H1 (cell line): ENCODE results near the gene SPATS2.

ENCODE experiments used
- ATF3 ChIP-seq: IDR thresholded peaks from 2 replicates; pipeline ENCODE4 v1.6.1; 2011; ENCODE audit warnings: low read depth, mild to moderate bottlenecking, low read length; ENCODE audit not compliant: insufficient read depth
- POLR2AphosphoS5 ChIP-seq: IDR thresholded peaks from 2 replicates; pipeline ENCODE4 v1.6.1; 2011; ENCODE audit warnings: low read depth, low read length
- RFX5 ChIP-seq: IDR thresholded peaks from 2 replicates; pipeline ENCODE4 v1.6.1; 2011; ENCODE audit warnings: low read depth, low read length, improper control_type of control experiment, borderline replicate concordance
- SIX5 ChIP-seq: IDR thresholded peaks from 2 replicates; pipeline ENCODE4 v1.6.1; 2011; ENCODE audit warnings: mild to moderate bottlenecking, low read depth, low read length
- SP1 ChIP-seq: IDR thresholded peaks from 2 replicates; pipeline ENCODE4 v1.6.1; 2011; ENCODE audit warnings: low read depth, low read length
- ZNF274 ChIP-seq: IDR thresholded peaks from 2 replicates; pipeline ENCODE4 v1.7.0; 2012; ENCODE audit warnings: low read length, borderline replicate concordance; ENCODE audit errors: extremely low read depth
- TF ChIP-seq, protein P1 (sequence below), 3 experiments: IDR thresholded peaks; 1 replicate in 2 of 3; 2 replicates in 1 of 3; pipeline versions ENCODE4 v1.5.1 to v1.6.1; 2011; ENCODE audit warnings: low read length in 3 of 3, mild to moderate bottlenecking in 3 of 3, inconsistent platforms in 2 of 3, low read depth in 1 of 3, moderate library complexity in 1 of 3; ENCODE audit not compliant: insufficient read depth in 1 of 3; ENCODE audit errors: control extremely low read depth in 1 of 3

DNA sequence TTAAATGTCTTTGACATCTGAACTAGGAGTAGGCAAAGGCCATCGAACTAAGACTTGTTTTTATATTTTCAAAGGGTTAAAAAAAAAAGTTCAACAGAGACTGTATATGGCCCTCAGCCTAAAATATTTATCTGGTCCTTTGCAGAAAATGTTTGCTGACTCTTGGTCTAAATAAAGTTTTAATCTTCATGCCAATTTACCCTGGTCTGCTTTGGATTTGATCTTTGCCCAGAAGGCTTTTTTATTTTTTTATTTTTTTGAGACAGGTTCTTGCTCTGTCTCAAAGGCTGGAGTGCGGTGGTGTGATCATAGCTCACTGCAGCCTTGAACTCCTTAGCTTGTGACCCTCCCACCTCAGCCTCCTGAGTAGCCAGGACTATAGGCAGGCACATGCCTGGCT is 47.1 kb downstream of the SPATS2 start:
- TF ChIP-seq POLR2AphosphoS5 (no peak), ZNF274 (no peak), SIX5 (no peak), SP1 (no peak), ATF3 (no peak), RFX5 (no peak)
- TF ChIP-seq, protein P1, sequence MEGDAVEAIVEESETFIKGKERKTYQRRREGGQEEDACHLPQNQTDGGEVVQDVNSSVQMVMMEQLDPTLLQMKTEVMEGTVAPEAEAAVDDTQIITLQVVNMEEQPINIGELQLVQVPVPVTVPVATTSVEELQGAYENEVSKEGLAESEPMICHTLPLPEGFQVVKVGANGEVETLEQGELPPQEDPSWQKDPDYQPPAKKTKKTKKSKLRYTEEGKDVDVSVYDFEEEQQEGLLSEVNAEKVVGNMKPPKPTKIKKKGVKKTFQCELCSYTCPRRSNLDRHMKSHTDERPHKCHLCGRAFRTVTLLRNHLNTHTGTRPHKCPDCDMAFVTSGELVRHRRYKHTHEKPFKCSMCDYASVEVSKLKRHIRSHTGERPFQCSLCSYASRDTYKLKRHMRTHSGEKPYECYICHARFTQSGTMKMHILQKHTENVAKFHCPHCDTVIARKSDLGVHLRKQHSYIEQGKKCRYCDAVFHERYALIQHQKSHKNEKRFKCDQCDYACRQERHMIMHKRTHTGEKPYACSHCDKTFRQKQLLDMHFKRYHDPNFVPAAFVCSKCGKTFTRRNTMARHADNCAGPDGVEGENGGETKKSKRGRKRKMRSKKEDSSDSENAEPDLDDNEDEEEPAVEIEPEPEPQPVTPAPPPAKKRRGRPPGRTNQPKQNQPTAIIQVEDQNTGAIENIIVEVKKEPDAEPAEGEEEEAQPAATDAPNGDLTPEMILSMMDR (IDR thresholded peaks at IDR 0.05; ENCODE audit: control extremely low read depth in 1 of 3, insufficient read depth in 1 of 3, low read depth in 1 of 3, low read length in 3 of 3): no peak
